IMR-90 (cell line): Measurements from ENCODE around the gene GUCD1. TPM values are rescaled to one million over a fixed set of nuclear protein-coding genes. Genes with fewer than 3 reads are reported as not detected.

ENCODE experiments used
- ATAC-seq: fragments of 200-7000 bp; cut with Tn5 transposase; 2 replicates; pipeline ENCODE4 v1.9.1; 2020; ENCODE audit warnings: low read depth, mild to moderate bottlenecking, moderate library complexity
- BruUV-seq: library from RNA; stranded (reverse); fragments of 400-500 nt; replicated peaks from 2 replicates; lab custom pipeline; 2021; lab: Mats Ljungman, UMichigan
- CTCF ChIA-PET: fragments of 300-600 bp; formaldehyde crosslinking; extraction: SDS; loops from one replicate; lab custom pipeline; 2021; ENCODE audit warnings: antibody characterized with exemption; lab: Yijun Ruan, JAX
- POLR2A ChIA-PET: fragments of 300-600 bp; sonication (Branson Sonifier 250); formaldehyde crosslinking; loops from one replicate; lab custom pipeline; 2022; ENCODE audit warnings: antibody characterized with exemption; ENCODE audit not compliant: unreplicated experiment; lab: Charles Lee
- DNase-seq: peaks from one replicate; pipeline ENCODE4 v3.0.0; 2013
- H2AFZ ChIP-seq: replicated peaks from 2 replicates; pipeline ENCODE3; 2013; ENCODE audit warnings: low read length, mild to moderate bottlenecking; ENCODE audit not compliant: poor library complexity
- H2AK5ac ChIP-seq: 2 replicates; pipeline ENCODE4 v1.6.1; 2013; ENCODE audit warnings: low read depth, low read length, inconsistent platforms
- H2AK9ac ChIP-seq: replicated peaks from 2 replicates; pipeline ENCODE3; 2013; ENCODE audit warnings: mild to moderate bottlenecking, low read depth, low read length, moderate library complexity; ENCODE audit not compliant: poor library complexity
- H2BK120ac ChIP-seq: 2 replicates; pipeline ENCODE4 v1.6.1; 2013; ENCODE audit warnings: low read depth, low read length, inconsistent platforms
- H2BK15ac ChIP-seq: 3 replicates; pipeline ENCODE4 v1.6.1; 2013; ENCODE audit warnings: low read depth, low read length, inconsistent platforms
- H2BK20ac ChIP-seq: 2 replicates; pipeline ENCODE4 v1.6.1; 2013; ENCODE audit warnings: low read depth, mild to moderate bottlenecking, inconsistent platforms, low read length, moderate library complexity
- H2BK5ac ChIP-seq: 2 replicates; pipeline ENCODE4 v1.6.1; 2013; ENCODE audit warnings: mild to moderate bottlenecking, low read depth, low read length, inconsistent platforms; ENCODE audit not compliant: poor library complexity, severe bottlenecking
- H3K14ac ChIP-seq: replicated peaks from 2 replicates; pipeline ENCODE4 v1.6.1; 2013; ENCODE audit warnings: low read depth, low read length, inconsistent platforms
- H3K18ac ChIP-seq: 2 replicates; pipeline ENCODE4 v1.6.1; 2013; ENCODE audit warnings: low read depth, low read length, control low read depth
- H3K23ac ChIP-seq: 2 replicates; pipeline ENCODE4 v1.6.1; 2013; ENCODE audit warnings: low read depth, low read length, inconsistent platforms
- H3K27ac ChIP-seq: 2 replicates; pipeline ENCODE4 v1.5.1; 2013; ENCODE audit warnings: mild to moderate bottlenecking, control low read depth, low read length; ENCODE audit not compliant: insufficient read depth
- H3K27me3 ChIP-seq: 2 replicates; pipeline ENCODE4 v1.6.1; 2013; ENCODE audit warnings: low read length; ENCODE audit not compliant: control insufficient read depth, insufficient read depth
- H3K36me3 ChIP-seq: 2 replicates; pipeline ENCODE4 v1.6.1; 2013; ENCODE audit warnings: low read length, mixed read lengths; ENCODE audit not compliant: control insufficient read depth, insufficient read depth
- H3K4ac ChIP-seq: 2 replicates; pipeline ENCODE4 v1.6.1; 2013; ENCODE audit warnings: low read depth, low read length, inconsistent platforms
- H3K4me1 ChIP-seq: 2 replicates; pipeline ENCODE4 v1.6.1; 2013; ENCODE audit warnings: low read length, mixed read lengths; ENCODE audit not compliant: control insufficient read depth, insufficient read depth
- H3K4me2 ChIP-seq: 2 replicates; pipeline ENCODE4 v1.6.1; 2013; ENCODE audit warnings: low read depth, mild to moderate bottlenecking, control low read depth, low read length, moderate library complexity
- H3K4me3 ChIP-seq: 2 replicates; pipeline ENCODE4 v1.5.1; 2013; ENCODE audit warnings: low read depth, mild to moderate bottlenecking, control low read depth, low read length, moderate library complexity; ENCODE audit not compliant: insufficient read depth
- H3K56ac ChIP-seq: 2 replicates; pipeline ENCODE4 v1.6.1; 2013; ENCODE audit warnings: low read length, inconsistent platforms; ENCODE audit not compliant: insufficient read depth; ENCODE audit errors: extremely low read depth
- H3K79me1 ChIP-seq, 2 experiments: 2 replicates each; pipeline ENCODE4 v1.6.1; 2013; ENCODE audit warnings: low read length in 2 of 2, inconsistent platforms in 1 of 2, low read depth in 1 of 2
- H3K9ac ChIP-seq: 2 replicates; pipeline ENCODE4 v1.6.1; 2013; ENCODE audit warnings: low read depth, low read length, control low read depth
- H3K9me1 ChIP-seq: 2 replicates; pipeline ENCODE4 v1.6.1; 2013; ENCODE audit warnings: low read length, inconsistent platforms; ENCODE audit not compliant: insufficient read depth
- H3K9me3 ChIP-seq: 2 replicates; pipeline ENCODE4 v1.6.1; 2013; ENCODE audit warnings: low read length; ENCODE audit not compliant: control insufficient read depth, insufficient read depth
- H4K20me1 ChIP-seq: 2 replicates; pipeline ENCODE4 v1.6.1; 2013; ENCODE audit warnings: low read length, inconsistent platforms; ENCODE audit not compliant: insufficient read depth
- H4K5ac ChIP-seq: 2 replicates; pipeline ENCODE4 v1.6.1; 2013; ENCODE audit warnings: mild to moderate bottlenecking, low read depth, low read length, control low read depth
- H4K8ac ChIP-seq, 2 experiments: 2 replicates each; pipeline ENCODE4 v1.6.1; 2013; ENCODE audit warnings: low read depth in 2 of 2, low read length in 2 of 2, control low read depth in 1 of 2, inconsistent platforms in 1 of 2
- H4K91ac ChIP-seq: 2 replicates; pipeline ENCODE4 v1.6.1; 2013; ENCODE audit warnings: low read depth, low read length, inconsistent platforms; ENCODE audit not compliant: insufficient read depth
- FOS ChIP-seq: fragments of 150-350 bp; IDR thresholded peaks from 2 replicates; pipeline ENCODE4 v1.6.1; 2016; ENCODE audit warnings: low read depth, low read length
- MAFK ChIP-seq: IDR thresholded peaks from 2 replicates; pipeline ENCODE4 v1.6.1; 2012; ENCODE audit warnings: low read depth, low read length, improper control_type of control experiment
- MAZ ChIP-seq: IDR thresholded peaks from 2 replicates; pipeline ENCODE4 v1.6.1; 2012; ENCODE audit warnings: low read depth, mild to moderate bottlenecking, low read length, improper control_type of control experiment, moderate library complexity, borderline replicate concordance
- NFE2L2 ChIP-seq: fragments of 150-350 bp; IDR thresholded peaks from 2 replicates; pipeline ENCODE4 v1.6.1; 2016; ENCODE audit warnings: low read depth, mild to moderate bottlenecking, low read length
- POLR2A ChIP-seq: IDR thresholded peaks from 2 replicates; pipeline ENCODE4 v1.6.1; 2012; ENCODE audit warnings: mild to moderate bottlenecking, low read depth, low read length
- RAD21 ChIP-seq: IDR thresholded peaks from 2 replicates; pipeline ENCODE4 v1.6.1; 2012; ENCODE audit warnings: low read length, improper control_type of control experiment
- RCOR1 ChIP-seq: IDR thresholded peaks from 2 replicates; pipeline ENCODE4 v1.6.1; 2012; ENCODE audit warnings: mild to moderate bottlenecking, low read length, improper control_type of control experiment; ENCODE audit not compliant: insufficient replicate concordance
- RFX5 ChIP-seq: IDR thresholded peaks from 2 replicates; pipeline ENCODE4 v1.8.0; 2012; ENCODE audit warnings: low read depth, mild to moderate bottlenecking, low read length, moderate library complexity
- WGBS, 2 experiments: methylation state at CpG; one replicate each; pipeline versions ENCODE4 v1.1.5 to v1.1.7; 2013; ENCODE audit warnings: missing lambda C conversion rate in 2 of 2; ENCODE audit not compliant: insufficient read length in 1 of 2; ENCODE audit errors: extremely low coverage in 2 of 2; 5-methylcytosine and 5-hydroxymethylcytosine counted together
- dilution Hi-C: fragments of 300-500 bp; cut with HindIII; formaldehyde crosslinking; loops from one replicate; pipeline ENCODE4 v1.14.3; 2018; ENCODE audit warnings: low sequenced_read_pairs; ENCODE audit not compliant: unreplicated experiment
- in situ Hi-C: fragments of 300-500 bp; cut with MboI; formaldehyde crosslinking; loops from 3 replicates; pipeline ENCODE4 v1.14.3; 2019; ENCODE audit warnings: low sequenced_read_pairs, inconsistent platforms, mixed read lengths
- intact Hi-C: fragments of 100-400 bp; cut with micrococcal nuclease; formaldehyde crosslinking; loops from 2 replicates; pipeline ENCODE4 v1.10.0; 2022
- polyA plus RNA-seq, 3 experiments: library from polyadenylated mRNA; depleted of rRNA; stranded (reverse); fragments of >200 nt; gene quantifications; 2 replicates each; pipeline ENCODE4 v1.2.3, GENCODE V29; 2012; ENCODE audit warnings: low replicate concordance in 1 of 3
- total RNA-seq: library from RNA; depleted of rRNA; stranded (reverse); fragments of >200 nt; gene quantifications from 2 replicates; pipeline ENCODE4 v1.2.3, GENCODE V29; 2012
- TF ChIP-seq, protein P1 (sequence below): fragments of 150-350 bp; IDR thresholded peaks from 2 replicates; pipeline ENCODE4 v1.6.1; 2017; ENCODE audit warnings: mild to moderate bottlenecking, antibody characterized with exemption, low read length, low read depth

Gene GUCD1
- total and polyA plus RNA-seq, 2 of the 4 experiments (the other 2 are of a cell fraction), result 97.6 to 143 TPM

DNA sequence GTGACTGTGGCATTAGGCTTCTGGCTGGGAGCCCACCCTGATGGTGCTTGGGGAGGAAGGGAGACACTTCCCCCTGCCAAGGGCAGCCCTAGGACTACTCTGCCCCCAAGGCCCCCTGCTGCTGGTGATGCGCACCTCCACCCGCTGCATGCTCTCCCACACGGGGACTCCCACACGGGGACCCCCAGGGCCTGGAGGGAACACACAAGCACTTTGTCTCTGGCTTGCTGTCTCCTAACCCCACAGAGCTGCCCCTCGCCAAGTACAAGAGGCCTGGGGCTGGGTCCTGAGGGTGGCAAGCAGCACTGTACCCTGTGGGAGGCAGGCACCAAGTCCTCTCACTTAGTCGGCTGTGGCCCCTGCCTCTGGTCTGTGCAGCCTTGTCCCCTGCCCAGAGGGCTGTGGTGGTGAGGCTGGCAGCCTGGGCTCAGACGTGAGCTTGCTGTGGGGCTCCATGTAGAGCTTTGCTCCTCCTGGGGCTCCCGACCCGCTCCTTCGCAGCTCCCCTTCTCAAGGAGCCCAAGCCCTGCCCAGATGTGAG lies 30.0 kb upstream of the GUCD1 start:
- DNase-seq (no peak), ATAC-seq (no peak)
- Histone ChIP-seq H2AFZ (no peak overlapping the region), H3K56ac (no peak overlapping the region), H2BK120ac (no peak overlapping the region), H3K27me3 (no peaks in the 10 kb centered on the region), H3K36me3 (peaks cover 27% of the 10 kb centered on the region; the same call in 1 of the 2 replicates), H3K9me3 (no peaks in the 10 kb centered on the region), H3K4me3 (no peak overlapping the region), H3K14ac (no peak overlapping the region), H4K5ac (no peak overlapping the region), H2BK5ac (no peak overlapping the region), H3K18ac (no peak overlapping the region), H3K4me1 (peaks cover 17% of the 10 kb centered on the region; the same call in 1 of the 2 replicates), H3K79me1 (no peaks in the 10 kb centered on the region), H2BK15ac (no peak overlapping the region), H4K91ac (no peak overlapping the region), H3K9me1 (peaks cover 18% of the 10 kb centered on the region), H3K4me2 (no peak overlapping the region), H2BK20ac (no peak overlapping the region), H3K9ac (no peak overlapping the region), H4K8ac (no peak overlapping the region), H3K4ac (no peak overlapping the region), H4K20me1 (peaks cover 4% of the 10 kb centered on the region; the same call in 1 of the 2 replicates), H2AK9ac (no peak overlapping the region), H2AK5ac (no peak overlapping the region), H3K27ac (no peak overlapping the region), H3K23ac (no peak overlapping the region)
- 83% methylated on average over 5 of the region's 10 CpGs; no CpG with 5 or more reads in 1 of the 2 experiments for WGBS, 2 experiments
- BruUV-seq, result no TSS peak
- dilution Hi-C loops, result no loop called here
- ChIA-PET POLR2A (interaction anchor here (0.6 kb wide), 1 partner anchor 16 kb away, joined by 3 read pairs; no protein-coding TSS in a partner anchor), CTCF (no interaction called here)
- in situ Hi-C loops, result no loop called here
- intact Hi-C loops, result no loop called here
- TF ChIP-seq FOS (no peak), RCOR1 (no peak), RAD21 (no peak), RFX5 (no peak), MAFK (no peak), NFE2L2 (no peak), MAZ (no peak), POLR2A (no peak)
- TF ChIP-seq, protein P1, sequence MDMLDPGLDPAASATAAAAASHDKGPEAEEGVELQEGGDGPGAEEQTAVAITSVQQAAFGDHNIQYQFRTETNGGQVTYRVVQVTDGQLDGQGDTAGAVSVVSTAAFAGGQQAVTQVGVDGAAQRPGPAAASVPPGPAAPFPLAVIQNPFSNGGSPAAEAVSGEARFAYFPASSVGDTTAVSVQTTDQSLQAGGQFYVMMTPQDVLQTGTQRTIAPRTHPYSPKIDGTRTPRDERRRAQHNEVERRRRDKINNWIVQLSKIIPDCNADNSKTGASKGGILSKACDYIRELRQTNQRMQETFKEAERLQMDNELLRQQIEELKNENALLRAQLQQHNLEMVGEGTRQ, result no peak
